C4-2B (cell line): ENCODE data around the gene SUN1.

Experiments used
- ZFX ChIP-seq: fragments of 450-650 bp; IDR thresholded peaks from 2 replicates; pipeline ENCODE4 v1.6.1; 2017
- TF ChIP-seq, protein P1 (sequence below): fragments of 450-650 bp; conservative IDR thresholded peaks from 2 replicates; pipeline ENCODE4 v1.5.1; 2017; ENCODE audit warnings: mild to moderate bottlenecking

DNA sequence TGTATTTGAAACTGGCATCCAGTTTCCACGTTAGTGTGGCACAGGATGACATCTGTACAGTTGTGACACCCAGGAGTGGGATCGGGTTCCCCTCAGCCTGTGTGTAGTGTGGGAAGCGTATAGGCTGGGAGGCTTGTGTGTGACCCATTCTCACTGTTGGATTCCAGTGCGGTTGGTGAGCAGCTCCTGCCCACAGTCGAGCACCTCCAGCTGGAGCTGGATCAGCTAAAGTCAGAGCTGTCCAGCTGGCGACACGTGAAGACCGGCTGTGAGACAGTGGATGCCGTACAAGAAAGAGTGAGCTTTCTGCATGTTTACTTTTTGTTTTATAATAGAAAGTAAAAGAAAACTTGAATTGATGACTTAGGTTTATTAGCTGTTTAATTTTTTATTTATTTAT, 25.4 kb downstream of the SUN1 start:
- TF ChIP-seq, protein P1, sequence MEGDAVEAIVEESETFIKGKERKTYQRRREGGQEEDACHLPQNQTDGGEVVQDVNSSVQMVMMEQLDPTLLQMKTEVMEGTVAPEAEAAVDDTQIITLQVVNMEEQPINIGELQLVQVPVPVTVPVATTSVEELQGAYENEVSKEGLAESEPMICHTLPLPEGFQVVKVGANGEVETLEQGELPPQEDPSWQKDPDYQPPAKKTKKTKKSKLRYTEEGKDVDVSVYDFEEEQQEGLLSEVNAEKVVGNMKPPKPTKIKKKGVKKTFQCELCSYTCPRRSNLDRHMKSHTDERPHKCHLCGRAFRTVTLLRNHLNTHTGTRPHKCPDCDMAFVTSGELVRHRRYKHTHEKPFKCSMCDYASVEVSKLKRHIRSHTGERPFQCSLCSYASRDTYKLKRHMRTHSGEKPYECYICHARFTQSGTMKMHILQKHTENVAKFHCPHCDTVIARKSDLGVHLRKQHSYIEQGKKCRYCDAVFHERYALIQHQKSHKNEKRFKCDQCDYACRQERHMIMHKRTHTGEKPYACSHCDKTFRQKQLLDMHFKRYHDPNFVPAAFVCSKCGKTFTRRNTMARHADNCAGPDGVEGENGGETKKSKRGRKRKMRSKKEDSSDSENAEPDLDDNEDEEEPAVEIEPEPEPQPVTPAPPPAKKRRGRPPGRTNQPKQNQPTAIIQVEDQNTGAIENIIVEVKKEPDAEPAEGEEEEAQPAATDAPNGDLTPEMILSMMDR, result no peak
- TF ChIP-seq ZFX, result no peak
